Measurements from ENCODE around the gene SAMD4A. TPM values are rescaled to one million over a fixed set of nuclear protein-coding genes. Genes with fewer than 3 reads are reported as not detected.

Gene SAMD4A
- total RNA-seq, 6 experiments from 2014 or later: 33.8 to 53.7 (median 41.0) TPM

DNA sequence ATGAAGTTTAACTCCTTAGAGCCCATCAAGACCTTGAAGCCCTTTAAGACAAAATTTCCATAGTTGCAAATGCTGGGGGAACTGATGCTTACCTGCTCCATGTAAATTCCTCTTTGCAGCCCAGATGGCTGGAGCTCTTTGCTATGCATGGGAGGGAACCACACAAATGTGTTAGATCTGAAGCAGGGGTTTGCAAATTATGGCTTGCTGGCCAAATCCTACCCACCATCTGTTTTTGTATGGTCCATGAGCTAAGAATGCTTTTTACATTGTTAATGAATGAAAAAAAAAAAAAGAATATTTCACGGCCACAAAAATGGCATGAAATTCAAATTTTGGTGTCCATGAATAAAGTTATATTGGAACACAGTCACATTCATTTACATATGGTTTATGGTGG is 261.1 kb downstream of the SAMD4A start:
- TF ChIP-seq, protein P1, sequence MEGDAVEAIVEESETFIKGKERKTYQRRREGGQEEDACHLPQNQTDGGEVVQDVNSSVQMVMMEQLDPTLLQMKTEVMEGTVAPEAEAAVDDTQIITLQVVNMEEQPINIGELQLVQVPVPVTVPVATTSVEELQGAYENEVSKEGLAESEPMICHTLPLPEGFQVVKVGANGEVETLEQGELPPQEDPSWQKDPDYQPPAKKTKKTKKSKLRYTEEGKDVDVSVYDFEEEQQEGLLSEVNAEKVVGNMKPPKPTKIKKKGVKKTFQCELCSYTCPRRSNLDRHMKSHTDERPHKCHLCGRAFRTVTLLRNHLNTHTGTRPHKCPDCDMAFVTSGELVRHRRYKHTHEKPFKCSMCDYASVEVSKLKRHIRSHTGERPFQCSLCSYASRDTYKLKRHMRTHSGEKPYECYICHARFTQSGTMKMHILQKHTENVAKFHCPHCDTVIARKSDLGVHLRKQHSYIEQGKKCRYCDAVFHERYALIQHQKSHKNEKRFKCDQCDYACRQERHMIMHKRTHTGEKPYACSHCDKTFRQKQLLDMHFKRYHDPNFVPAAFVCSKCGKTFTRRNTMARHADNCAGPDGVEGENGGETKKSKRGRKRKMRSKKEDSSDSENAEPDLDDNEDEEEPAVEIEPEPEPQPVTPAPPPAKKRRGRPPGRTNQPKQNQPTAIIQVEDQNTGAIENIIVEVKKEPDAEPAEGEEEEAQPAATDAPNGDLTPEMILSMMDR (IDR thresholded peaks at IDR 0.05): no peak
- Mint-ChIP-seq H3K27me3 (ENCODE audit: insufficient read depth) (peaks cover 15% of the 10 kb centered on the region), H3K27ac (no peak overlapping the region), H3K9me3 (peaks cover 19% of the 10 kb centered on the region), H3K4me3 (no peak overlapping the region), H3K4me1 (ENCODE audit: low read depth) (no peaks in the 10 kb centered on the region), H3K36me3 (ENCODE audit: low read depth) (peaks cover 13% of the 10 kb centered on the region)
- no peak for DNase-seq

DNA sequence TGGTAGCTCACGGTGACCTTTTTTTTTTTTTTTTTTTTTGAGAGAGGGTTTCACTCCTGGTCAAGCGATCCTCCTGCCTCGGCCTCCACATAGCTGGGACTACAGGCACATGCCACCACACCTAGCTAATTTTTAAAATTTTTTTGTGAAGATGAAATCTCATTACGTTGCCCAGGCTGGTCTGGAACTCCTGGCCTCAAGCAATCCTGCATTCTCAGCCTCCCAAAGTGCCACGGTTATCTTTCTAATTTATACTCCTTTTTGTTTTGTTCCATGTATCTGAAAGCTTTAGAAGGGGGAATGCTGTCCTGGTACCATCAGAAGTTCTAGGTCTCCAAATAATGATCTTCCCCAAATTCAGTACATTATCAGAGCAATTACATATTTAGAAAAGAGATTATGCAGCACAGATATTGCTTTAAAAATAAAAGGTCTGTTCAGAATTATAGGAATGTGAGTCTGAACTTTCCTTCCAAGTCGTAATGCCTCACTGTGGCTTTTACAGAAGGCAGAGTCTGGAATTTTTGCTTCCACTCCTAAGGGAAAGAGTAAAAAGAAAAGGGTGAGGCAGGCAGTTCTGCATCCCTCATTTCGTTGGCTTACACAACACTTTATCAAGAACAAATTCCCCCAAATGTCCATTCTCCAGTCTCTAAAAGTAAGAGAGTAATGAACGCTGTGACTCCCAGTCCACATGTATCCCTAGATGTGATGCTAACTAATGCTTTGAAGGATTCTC is 262.7 kb downstream of the SAMD4A start:
- H3K9me3 Mint-ChIP-seq: peaks cover 6% of the 10 kb centered on the region
- H3K4me1 Mint-ChIP-seq (ENCODE audit: low read depth): no peaks in the 10 kb centered on the region
- H3K36me3 Mint-ChIP-seq (ENCODE audit: low read depth): peaks cover 3% of the 10 kb centered on the region; the same call in 1 of the 2 replicates
- H3K27ac Mint-ChIP-seq: no peak overlapping the region
- H3K27me3 Mint-ChIP-seq (ENCODE audit: insufficient read depth): peaks cover 15% of the 10 kb centered on the region
- no peak overlapping the region for H3K4me3 Mint-ChIP-seq
- no peak for DNase-seq
- TF ChIP-seq, protein P1 (IDR thresholded peaks at IDR 0.05): no peak

DNA sequence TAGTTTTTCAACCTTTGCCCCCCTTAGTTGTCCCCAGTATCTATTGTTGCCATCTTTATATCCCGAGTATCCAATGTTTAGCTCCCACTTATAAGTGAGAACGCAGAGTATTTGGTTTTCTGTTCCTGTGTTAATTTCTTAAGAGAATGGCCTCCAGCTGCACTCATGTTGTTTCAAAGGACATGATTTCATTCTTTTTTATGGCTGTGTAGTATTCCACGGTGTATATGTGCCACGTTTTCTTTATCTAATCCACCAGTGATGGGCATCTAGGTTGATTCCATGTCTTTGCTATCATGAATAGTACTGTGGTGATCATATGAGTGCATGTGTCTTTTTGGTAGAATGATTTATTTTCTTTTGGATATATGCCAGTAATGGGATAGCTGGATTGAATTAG is 263.7 kb downstream of the SAMD4A start:
- no peaks in the 10 kb centered on the region for H3K36me3 Mint-ChIP-seq (ENCODE audit: low read depth)
- H3K27ac Mint-ChIP-seq: no peak overlapping the region
- H3K9me3 Mint-ChIP-seq: no peaks in the 10 kb centered on the region; the same call in 1 of the 2 replicates
- TF ChIP-seq, protein P1 (IDR thresholded peaks at IDR 0.05): no peak
- no peaks in the 10 kb centered on the region for H3K4me1 Mint-ChIP-seq (ENCODE audit: low read depth)
- peaks cover 15% of the 10 kb centered on the region for H3K27me3 Mint-ChIP-seq (ENCODE audit: insufficient read depth)
- no peak for DNase-seq
- H3K4me3 Mint-ChIP-seq: no peak overlapping the region

DNA sequence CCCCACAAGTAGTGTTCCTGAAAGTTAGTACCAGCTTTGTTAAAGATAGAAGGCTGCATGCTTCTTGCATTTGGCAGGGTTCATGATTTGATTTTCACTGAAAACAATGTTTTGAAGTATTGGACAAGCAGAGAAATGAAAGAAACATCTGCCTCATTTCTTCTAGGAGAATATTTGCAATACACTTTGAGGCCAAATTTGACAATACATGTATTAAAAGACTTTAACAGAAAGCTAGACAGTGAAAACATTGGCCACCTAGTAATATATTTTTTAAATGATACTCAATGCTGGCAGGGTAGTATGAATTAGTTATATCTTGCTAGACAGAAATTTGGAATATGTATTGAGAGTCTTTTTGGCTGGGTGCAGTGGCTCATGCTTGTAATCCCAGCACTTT is 267.2 kb downstream of the SAMD4A start:
- Mint-ChIP-seq H3K4me1 (ENCODE audit: low read depth) (no peaks in the 10 kb centered on the region), H3K27ac (no peak overlapping the region), H3K9me3 (no peaks in the 10 kb centered on the region; the same call in 1 of the 2 replicates), H3K27me3 (ENCODE audit: insufficient read depth) (peaks cover 13% of the 10 kb centered on the region), H3K36me3 (ENCODE audit: low read depth) (no peaks in the 10 kb centered on the region), H3K4me3 (no peak overlapping the region)
- TF ChIP-seq, protein P1 (IDR thresholded peaks at IDR 0.05): no peak
- DNase-seq: no peak

DNA sequence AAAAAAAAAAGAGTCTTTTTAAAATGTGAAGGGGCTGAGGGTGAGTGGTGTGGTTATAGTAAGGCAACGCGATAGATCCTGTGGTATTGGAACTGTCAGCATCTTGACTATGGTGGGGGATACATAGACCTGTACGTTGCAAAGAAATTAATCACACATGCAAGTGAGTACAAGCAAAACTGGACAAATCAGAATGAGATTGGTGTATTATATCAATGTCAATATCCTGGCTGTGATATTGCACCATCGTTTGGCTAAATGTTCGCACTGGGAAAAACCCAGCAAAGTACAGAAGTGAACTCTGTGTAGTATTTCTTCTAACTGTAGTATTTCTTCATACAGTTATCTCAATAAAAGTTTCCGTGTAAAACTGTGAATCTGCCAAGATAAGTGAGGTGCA is 267.8 kb downstream of the SAMD4A start:
- no peaks in the 10 kb centered on the region for H3K4me1 Mint-ChIP-seq (ENCODE audit: low read depth)
- DNase-seq: no peak
- H3K27ac Mint-ChIP-seq: no peak overlapping the region
- no peaks in the 10 kb centered on the region for H3K36me3 Mint-ChIP-seq (ENCODE audit: low read depth)
- TF ChIP-seq, protein P1 (IDR thresholded peaks at IDR 0.05): no peak
- H3K4me3 Mint-ChIP-seq: no peak overlapping the region
- no peaks in the 10 kb centered on the region; the same call in 1 of the 2 replicates for H3K9me3 Mint-ChIP-seq
- H3K27me3 Mint-ChIP-seq (ENCODE audit: insufficient read depth): peaks cover 14% of the 10 kb centered on the region
